GM18867 (cell line): ENCODE results near the gene BRME1.

Source experiments
- ATAC-seq: cut with Tn5 transposase; IDR thresholded peaks from one replicate; pipeline ENCODE4 v1.9.1; 2021; ENCODE audit warnings: mild to moderate bottlenecking, moderate library complexity; ENCODE audit not compliant: unreplicated experiment

Gene BRME1

GRCh38 chr19:13890136-13890535, 15.8 kb downstream of the BRME1 start:
- ATAC-seq = no peak

DNA sequence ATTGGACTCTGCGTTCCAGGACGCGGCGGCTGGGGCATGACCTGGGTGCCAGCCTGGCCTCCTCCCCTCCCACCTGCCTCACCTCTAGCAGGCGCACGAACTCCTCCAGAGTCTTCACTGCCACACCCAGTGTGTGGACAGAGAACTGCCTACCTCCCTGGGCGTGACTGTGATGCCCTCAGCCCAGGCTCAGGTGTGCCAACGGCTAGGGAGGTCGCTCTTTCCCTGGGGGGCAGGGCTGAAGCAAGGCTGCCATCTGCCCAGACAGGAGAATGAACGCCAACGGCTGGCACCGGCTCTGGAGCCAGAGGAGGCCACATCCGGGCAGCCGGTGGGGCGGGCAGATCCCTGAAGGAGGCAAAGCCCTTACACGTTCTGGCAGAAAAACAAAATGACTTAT, 17.6 kb downstream of the BRME1 start:
- no peak for ATAC-seq

- no peak for ATAC-seq
Observed at GRCh38 chr19:13887517-13887916, 18.4 kb downstream of the BRME1 start.

DNA sequence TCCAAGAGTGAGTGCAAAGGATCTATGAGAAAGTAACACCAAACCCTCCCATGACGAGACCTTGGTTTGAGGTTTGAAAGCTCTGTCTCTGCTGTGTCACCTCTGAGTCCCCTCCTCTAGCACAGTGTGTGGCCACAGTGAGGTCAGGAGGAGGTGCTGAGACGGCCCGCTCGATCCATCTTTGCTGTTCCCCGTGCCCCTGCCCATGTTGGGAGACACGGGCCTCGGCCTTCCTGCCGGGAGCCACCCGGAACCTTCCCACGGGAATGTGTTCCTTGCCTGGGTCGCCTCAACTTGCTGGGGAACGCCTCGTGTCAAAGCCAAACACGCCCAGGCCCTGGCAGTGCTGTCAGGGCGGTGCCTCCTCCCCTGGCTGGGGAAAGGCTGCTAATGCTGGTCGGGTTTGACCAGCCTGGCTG, 18.9 kb downstream of the BRME1 start:
- ATAC-seq = no peak

DNA sequence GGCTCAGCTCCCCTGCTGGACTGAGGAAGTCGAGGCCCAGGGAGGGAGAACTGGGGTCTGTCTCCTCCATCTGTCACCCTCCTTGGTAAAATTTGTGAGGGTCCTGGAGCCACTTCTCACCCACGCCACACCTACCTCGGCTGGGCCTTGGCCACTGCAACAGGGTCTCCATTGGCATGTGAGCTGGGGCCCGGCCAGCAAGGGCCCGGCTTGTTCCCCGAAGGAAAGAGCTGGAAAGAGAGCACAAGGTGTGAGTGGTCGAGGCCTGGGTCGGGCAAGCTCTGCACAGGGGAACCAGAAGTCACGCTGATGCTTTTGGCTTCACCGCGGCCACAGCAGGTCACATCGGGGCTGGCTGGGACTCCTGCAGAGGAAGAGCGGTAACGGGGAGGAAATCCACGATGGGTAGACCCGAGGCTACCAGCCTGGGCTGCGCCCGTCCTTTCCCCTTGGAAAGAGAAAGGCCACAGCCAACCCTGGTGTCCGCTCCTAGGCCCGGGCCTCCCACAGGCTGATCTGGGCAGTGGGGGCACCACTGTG, 20.0 kb downstream of the BRME1 start:
- ATAC-seq = no peak

DNA sequence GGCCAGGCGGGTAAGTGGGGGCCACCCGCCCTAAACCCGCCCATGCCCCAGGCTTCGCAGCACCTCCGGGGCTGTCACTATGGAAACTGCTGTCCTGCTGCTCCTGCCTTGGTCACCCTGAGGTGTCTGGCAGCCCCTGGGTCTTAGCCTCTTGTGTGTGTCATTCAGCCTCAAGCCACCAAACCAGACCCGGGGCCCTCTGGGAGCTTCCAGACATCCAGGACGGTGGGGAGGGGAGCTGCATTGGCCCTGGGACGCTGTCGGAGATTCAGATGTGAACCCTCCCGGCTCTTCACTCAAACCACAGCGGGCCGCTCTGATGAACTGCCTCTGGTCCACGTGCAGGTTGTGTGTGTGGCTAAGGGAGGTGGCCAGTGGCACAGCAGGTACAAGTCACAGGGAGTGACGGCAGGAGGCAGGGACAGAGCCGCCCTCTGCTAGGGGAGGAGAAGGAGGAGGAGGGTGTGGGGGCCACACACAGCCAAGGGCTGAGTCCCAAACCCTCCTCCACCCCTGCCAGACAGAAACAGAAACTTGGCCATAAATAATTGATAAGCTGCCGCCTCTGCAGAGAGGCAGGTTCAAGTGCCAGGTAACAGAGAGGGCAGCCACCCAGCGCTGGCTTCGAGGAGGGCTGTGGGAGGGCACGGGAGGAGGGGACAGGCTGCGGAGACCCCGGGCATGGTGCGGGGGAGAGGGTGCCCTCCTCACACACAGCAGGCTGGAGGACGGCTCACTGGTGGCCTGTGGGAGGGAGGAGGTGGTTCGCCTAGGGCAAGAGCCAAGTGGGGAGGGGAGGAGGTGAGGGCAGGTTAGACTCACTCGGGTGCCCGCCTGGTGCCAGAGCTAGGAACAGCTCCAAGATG, 21.0 kb downstream of the BRME1 start:
- no peak for ATAC-seq

GRCh38 chr19:13883516-13884064, 22.3 kb downstream of the BRME1 start:
- ATAC-seq = no peak

GRCh38 chr19:13882836-13883235, 23.1 kb downstream of the BRME1 start:
- no peak for ATAC-seq

- no peak for ATAC-seq
Observed at GRCh38 chr19:13882419-13882795, 23.5 kb downstream of the BRME1 start.

DNA sequence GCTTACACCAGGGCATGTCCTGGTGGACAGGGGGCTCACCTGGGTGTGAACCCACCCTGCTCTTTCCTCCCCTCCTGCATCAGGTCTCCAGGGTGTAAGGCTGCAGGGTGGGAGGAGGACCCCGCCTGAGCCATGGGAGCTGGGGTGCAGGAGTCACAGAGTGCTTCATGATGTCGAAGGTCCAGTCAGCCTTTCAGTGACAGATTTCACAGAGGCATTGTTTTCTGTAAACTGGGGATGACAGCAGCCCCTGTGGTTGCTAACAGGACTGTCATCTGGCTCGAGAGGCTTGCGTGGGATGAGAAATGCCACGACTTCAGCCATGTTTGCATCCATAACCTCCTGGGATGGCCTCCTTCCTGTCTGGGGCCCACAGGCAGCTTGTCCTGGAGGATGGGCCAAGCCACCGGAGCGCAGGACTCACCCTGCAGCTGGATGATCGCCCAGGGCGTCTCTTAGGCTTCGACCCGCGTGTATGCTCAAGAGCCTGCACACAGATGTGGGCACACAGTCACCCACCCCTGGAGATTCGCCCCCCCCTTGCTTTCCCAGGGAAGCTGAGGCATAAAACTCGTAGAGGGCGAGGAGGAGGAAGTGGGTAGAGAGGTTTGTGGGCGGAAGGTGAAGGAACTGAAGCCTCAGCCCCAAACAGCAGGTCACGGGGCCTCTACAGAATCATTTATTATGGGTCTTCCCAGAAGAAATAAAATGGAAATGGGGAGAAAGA, 24.1 kb downstream of the BRME1 start:
- ATAC-seq = no peak

DNA sequence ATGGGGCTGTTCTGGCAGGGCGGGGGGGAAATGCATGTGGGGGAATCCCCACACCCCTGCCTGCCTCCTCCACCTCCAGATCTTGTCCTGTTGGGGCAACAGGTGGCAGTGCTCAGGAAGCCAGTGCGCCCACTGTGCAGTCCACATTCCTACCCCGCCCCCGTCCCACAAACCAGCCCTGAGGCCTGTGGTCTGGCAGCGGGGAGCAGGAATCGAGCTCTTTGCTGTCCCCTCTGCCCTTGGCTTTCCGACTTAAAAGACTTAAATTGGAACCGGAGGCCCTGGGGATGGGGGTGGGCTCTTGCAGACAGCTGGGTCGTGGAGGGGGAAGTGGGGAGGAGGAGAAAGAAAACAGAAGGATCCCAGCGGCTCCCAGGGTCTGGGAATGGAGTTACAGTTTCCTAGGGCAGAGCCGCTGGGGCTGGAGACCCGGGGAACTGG, 24.6 kb downstream of the BRME1 start:
- ATAC-seq = no peak

DNA sequence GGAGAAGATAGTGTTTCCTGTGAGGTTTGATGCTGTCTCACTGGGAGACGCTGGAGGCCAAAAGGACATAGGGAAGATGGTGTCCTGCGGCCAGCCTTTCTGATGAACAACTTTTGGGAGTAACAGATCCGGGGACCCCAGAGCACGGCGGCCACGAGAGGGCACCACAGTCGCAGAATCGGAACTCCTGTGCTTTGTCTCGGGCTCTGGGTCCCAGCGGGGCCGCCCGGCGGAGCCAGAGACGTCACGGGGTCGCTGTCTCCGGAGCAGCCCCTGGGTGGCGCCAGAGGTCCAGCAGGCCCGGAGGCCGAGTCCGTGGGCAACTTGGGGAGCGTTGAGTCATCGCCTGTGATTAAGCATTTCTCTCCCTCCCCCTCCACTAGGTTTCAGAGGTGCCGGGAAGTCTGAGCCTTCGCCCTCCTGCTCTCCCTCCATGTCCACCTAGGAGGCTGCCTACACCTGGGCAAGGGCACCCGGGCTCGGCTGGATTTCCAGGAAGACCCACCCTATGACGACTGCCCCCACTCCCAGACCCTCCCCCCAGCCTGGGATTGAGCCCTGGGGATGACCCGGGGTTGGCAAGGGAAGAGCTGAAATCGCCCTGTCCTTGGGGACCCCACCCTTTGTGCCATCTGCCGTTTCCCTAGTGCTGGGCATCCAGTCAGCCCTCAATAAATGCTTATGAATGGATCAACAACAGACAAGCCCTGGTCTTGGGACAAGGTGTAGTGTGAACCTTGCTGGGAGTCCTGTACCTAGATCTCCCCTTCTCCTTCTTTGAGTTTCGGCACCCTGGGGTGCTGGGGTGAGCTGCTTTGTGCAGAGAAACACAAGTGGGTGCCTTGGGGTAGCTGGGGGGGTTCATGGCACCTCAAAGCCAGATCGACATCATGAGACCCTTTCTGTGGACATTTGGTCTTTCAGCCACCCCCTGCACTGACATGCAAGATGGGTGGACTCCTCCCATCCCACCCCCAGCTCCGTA, 25.6 kb downstream of the BRME1 start:
- peak; percentile 76 for ATAC-seq

- no peak for ATAC-seq
Observed at GRCh38 chr19:13877303-13877702, 28.6 kb downstream of the BRME1 start.

GRCh38 chr19:13876834-13877233, 29.1 kb downstream of the BRME1 start, which contains the start of gene NANOS3:
Gene NANOS3 (plus strand): TSS chr19:13877134. CDS start chr19:13877249, 115 bp downstream.
- ATAC-seq = no peak

- no peak for ATAC-seq
Observed at GRCh38 chr19:13875824-13876223, 30.1 kb downstream of the BRME1 start.

GRCh38 chr19:13873834-13874515, 31.9 kb downstream of the BRME1 start:
- no peak for ATAC-seq

- no peak for ATAC-seq
Observed at GRCh38 chr19:13872695-13873389, 33.1 kb downstream of the BRME1 start.

DNA sequence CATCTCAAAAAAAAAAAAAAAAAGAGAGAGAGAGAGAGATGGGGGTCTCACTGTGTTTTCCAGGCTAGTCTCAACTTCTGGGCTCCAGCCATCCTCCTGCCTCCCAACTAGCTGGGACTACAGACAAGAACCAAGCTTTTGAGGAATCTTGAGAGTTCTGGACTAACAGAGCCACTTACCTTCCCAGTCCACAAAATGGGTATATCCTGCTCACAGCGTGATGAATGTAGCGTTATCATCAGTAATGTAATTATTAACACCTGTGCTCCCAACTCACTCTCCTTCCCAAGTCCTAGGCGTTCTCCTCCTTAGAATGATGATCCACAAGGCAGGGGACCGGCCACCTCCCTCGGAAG, 33.6 kb downstream of the BRME1 start:
- ATAC-seq = no peak

- ATAC-seq = no peak
Observed at GRCh38 chr19:13870873-13871272, 35.0 kb downstream of the BRME1 start.
